ENCODE results near the gene TMEM63A.

The TMEM63A gene

GRCh38 chr1:225863167-225863566 is 19.0 kb downstream of the TMEM63A start:
- DNase-seq = no peak

DNA sequence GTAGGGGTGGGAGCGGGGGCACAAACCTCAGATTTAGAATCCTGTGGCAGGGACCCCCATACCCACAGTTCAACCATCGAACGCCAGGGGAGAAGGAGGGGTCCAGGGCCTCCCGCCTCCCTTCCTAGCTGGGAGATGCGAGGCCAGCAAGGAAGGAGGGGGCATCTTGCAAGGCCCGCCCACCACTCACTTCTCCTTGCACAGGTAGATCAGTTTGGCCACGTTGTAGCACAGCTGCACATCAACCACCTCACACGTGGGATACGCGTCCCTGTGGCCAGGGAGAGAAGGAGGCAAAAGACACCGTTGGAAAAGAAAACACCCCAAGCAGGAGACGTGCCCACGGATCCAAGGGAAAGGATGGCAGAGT is 19.6 kb downstream of the TMEM63A start:
- no peak for DNase-seq

- DNase-seq = no peak
Observed at GRCh38 chr1:225861834-225862580, 20.2 kb downstream of the TMEM63A start.

DNA sequence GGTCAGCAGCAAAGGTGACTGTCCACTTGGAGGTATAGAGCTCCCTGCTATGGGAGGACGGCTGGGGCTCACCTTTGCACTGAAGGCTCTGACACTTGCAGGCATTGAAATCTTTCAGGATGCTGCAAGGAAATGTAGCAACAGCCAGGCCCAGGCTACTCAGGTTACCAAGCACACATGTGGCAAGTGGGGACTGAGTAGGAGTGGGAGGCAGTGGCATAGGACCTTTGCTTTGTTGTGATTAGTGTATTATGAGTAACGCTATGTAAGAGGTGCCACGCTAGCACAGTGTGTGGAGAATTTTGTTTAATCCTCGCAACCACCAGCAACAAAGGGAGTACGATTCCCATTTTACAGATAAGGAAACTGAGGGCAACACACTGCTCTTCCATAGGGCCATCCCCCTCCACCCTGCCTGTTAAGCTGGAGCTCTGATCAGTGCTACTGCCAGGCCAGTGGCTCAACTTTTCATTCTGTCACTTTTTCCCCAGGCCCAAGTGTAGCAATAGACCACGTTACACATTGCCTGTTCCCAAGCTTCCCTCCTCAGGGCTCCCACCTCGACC is 21.2 kb downstream of the TMEM63A start:
- DNase-seq = no peak

DNA sequence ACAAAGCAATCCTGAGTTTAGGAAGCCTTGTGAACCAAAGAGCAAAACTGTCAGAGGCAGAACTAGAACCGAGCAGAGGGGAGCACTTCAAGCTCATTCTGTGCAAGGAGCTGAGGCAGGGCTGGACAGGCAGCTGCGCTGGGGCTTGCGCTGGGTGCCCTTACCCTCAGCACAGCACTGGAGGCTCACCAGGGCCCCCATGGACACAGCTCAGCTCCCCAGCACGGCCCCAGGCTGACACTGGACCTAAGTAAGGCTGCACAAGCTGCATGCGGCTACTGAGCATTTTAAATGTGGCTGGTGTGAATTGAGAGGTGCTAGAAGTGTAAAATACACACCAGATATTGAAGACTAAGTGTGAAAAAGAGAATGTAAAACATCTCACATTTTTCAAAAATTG is 22.1 kb downstream of the TMEM63A start:
- DNase-seq = no peak

- DNase-seq = no peak
Observed at GRCh38 chr1:225859151-225859550, 23.0 kb downstream of the TMEM63A start.

DNA sequence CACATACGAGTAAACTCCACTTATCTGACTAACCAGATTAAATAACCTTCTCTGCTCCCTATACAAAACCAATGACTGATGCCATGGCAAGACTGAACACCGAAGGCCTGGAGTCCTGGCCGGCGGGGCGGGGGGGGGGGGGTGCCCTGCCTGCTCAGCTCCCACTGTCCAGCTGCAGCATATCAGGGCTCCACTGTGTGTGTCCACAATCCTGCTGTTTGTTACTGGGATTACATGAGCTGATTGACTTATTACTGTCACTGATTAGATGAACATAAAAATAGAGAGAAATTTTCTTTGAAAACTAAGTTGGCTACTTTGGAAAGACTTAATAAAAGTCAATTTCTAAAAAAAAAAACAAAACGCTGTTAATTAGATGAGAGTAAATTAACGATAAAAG is 24.9 kb downstream of the TMEM63A start:
- DNase-seq = no peak

- no peak for DNase-seq
Observed at GRCh38 chr1:225855503-225856300, 26.5 kb downstream of the TMEM63A start.

DNA sequence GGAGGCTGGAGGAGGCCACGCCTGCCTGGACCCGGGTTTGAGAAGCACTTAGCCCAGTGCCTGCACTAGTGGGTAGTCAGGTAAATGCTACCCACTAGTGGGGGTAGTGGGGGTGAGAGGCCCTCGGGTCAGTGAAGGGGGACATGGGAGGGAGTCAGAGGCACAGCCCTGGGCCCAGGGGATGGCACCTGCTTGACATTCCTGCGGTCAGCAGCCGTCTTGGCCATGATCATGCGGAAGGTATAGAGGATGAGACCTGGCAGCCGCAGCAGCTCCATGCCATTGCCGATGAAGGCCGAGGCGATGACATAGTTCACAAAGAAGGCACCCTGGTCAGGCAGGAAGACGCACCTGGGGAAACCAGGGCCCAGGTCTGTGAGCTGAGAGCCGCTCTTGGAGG is 28.7 kb downstream of the TMEM63A start:
- DNase-seq = no peak

DNA sequence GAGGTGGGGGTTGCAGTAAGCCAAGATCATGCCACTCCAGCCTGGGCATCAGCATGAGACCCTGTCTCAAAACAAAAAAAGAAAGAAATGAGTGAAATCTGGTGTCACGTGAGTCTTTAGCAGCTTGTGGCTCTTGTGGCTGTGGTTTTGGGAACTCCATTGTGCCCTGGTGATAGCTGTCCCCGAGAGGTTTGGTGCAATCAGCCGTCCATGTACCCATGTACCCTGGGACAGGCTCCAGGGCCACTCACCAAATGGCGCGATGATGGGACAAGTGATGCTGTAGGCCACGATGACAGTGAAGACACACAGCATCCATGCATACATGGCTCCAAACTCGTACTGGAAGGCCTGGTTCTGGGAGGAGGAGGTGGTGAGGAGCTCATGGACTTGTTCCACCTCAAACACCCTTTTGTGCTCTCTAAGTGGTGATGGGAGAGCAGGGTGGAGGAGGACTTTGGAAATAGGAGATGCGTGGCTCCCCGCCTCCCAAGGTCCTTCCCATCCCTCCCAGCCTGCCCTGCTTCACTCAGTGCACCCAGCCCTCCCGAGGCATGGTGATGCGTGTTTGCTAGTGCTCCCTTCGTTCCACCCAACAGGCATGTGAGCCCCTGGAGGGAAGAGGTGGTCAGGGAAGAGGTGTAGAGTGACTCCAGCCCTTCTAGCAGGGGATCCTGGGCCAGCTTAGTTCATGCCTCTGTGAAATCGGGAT is 29.6 kb downstream of the TMEM63A start:
- DNase-seq = no peak

DNA sequence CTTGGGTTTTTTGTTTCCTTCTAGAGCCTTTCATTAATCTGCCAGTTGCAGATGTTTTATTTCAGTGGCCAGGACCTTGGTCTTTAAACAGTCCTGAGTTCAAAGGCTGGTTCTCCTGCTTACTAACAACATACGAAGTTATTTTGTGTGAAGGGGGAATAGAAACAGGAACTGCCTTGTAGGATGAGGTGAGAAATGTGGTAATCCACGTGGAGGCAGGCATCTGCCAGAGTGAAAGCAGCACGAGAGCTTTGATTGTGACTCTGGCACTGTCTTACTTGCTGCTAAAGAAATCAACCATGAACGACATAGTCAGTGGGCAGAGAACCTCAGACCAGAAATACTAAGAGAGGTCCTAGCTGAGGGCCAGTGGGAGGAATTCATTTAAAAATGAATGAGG is 30.4 kb downstream of the TMEM63A start:
- DNase-seq = no peak

- no peak for DNase-seq
Observed at GRCh38 chr1:225850370-225850769, 31.8 kb downstream of the TMEM63A start.

- no peak for DNase-seq
Observed at GRCh38 chr1:225849925-225850324, 32.3 kb downstream of the TMEM63A start.

DNA sequence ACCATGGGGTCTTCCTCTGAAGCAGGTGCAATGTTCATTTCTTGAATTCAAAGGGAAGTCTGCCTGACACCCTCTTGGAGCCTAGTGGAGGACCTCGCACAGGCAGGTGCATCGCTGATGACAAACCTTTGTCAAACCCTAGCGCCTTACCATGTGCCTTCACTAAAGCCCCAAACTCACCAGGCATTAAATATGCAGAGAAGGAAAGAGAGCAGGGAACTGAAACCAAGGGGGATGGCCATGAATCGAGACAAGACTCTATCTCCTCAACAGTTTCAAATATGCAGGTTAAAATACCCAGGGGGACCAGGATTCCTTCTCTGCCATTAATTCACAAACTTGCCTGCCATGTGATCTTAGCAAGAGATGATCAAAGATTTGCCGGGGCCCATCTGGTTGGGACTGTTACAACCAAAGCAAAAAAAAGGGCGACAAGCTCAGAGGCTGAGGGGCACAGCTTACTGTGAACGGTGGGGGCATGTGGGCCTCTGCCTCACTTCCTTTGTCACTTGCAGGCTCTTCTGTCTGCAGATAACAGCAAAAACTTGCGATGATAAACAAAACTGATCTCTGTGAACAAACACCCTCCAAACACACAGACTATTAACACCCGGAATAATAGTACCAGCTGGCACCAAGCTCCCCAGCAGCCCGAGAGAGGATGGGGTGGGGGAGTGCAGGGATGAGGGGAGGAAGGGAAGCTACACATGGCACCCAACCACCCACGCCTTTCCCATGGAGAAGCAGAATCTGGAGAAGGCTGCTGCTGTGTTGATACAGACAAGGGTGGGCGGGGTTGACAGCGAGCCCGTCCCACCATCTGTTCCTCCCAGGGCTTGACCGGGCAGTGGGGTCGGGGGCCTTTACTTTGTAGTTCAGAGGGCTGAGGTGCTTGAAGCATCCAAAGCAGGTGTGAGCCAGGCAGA is 33.9 kb downstream of the TMEM63A start:
- no peak for DNase-seq

DNA sequence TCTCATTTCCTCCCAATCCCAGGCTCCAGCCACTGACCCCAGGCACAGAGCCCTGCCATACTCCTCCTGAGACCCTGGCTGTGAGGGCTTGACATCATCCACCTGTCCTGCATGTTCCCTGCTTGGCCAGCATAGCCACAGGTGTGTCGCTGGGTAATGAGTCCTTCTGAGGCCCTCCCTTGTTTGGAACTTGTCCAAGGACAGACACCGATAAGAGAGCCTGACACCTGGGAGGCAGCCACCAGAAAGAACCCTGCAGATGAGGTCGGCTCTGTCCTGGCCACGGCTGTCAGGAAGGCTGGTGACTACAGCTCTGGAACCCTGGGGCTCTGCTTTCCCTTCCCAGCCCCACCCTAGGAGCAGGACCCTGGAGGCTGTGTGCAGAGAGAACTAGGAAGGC is 34.6 kb downstream of the TMEM63A start:
- DNase-seq = no peak

DNA sequence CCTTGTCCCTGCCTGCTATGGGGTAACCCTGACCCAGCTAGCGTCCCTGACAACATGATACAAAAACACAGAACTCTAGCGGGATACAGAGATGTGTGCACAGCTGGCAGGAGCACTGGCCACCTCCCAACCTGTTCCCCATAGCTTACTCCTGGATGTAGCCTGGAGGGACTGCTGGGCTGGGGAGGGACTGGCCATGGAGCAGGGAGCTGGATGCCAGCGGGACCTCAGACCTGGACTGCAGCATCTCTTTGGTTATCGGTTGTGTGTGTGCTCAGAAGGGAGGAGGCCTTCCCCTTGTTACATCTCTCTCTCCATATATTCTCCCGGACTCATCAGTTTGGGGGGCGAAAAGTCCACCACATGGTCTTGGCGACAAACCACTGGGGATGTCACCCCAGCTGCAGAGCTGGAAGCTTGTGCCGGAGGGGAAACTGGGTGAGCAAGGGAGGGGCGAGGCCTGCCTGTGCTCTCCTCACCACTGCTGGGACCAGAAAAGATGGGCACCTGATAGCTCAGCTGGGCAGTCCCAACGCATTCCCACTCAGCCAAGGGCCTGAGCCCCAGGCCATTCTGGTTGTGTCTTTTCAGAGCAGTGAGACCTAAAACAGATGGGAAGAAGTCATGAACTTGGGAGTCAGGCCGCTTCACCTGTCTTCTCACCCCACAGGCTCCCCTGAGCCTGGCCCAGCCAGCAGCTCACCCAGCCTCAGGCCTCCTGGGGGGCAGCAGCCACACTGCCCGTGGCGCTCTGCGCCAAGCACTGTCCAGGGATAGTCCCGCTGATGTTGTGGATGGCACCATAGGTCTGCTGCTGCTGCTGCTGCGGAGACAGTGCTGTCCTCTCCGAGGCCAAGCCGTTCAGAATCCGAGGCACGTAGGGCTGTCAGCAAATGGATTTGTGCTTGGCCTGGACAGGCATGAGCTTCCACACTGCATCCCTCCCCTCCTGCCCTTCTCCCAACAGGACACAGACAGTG is 35.6 kb downstream of the TMEM63A start:
- DNase-seq = no peak

- DNase-seq = peak; percentile 20
Observed at GRCh38 chr1:225845571-225846259, 36.5 kb downstream of the TMEM63A start.

DNA sequence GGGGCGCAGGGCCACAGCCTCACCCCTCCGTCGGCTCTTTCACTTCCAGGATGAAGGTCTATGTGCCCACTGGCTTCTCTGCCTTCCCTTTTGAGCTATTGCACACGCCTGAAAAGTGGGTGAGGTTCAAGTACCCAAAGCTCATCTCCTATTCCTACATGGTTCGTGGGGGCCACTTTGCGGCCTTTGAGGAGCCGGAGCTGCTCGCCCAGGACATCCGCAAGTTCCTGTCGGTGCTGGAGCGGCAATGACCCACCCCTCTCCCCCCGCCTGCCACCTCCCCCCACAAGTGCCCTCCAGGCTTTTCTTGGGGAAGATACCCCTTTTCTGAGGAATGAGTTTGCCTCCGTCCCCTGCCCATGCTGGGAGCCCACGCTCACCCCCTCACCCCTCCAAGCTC is 37.1 kb downstream of the TMEM63A start:
- DNase-seq = no peak

GRCh38 chr1:225844236-225845061 is 37.7 kb downstream of the TMEM63A start:
- DNase-seq = no peak

- no peak for DNase-seq
Observed at GRCh38 chr1:225843426-225843795, 38.8 kb downstream of the TMEM63A start.
